Embryonic facial prominence (tissue), 1 donor: ENCODE results near the gene RRAS2.

ENCODE experiments used
- DNase-seq: peaks from one replicate; pipeline ENCODE4 v3.0.0-alpha.2; 2016; ENCODE audit errors: extremely low spot score

The RRAS2 gene

GRCh38 chr11:14336507-14337503, 22.2 kb downstream of the RRAS2 start:
- no peak for DNase-seq

GRCh38 chr11:14335712-14336111, 23.3 kb downstream of the RRAS2 start:
- DNase-seq = no peak

DNA sequence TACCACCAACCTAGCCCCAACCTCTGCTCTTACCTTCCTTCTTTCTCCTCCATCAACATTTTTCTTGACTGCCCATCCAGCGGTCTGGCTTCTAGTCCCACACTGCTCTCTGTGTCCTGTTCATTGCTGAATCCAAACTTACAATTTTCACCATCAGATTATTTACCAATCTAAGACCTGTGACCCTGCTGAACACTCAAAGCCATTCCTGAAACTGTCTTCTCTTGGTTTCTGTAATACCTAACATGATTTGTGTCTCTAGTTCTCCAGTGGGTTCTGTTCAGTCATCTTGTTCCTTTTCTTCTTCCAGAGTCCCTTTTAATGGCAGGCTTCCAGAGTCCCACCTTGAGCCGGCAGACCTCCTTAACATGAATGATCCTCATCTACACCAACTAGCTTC, 24.1 kb downstream of the RRAS2 start:
- no peak for DNase-seq

DNA sequence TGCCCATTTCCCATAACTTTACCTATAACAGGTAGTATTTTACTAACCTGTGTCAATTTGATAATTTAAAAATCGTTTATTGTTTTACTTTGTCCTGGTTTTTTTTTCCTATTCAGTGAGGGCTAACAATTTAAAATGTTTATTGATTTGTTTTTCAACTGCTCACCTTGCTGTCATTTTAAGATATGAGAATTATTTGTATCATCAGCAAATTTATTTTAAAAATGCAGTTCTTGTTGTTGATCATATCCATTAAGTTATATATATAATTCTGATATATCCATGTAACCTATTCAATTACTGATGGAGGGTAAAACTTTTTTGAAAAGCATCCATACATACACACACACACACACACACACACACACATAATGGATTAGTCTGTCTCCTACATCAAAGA, 24.8 kb downstream of the RRAS2 start:
- no peak for DNase-seq

DNA sequence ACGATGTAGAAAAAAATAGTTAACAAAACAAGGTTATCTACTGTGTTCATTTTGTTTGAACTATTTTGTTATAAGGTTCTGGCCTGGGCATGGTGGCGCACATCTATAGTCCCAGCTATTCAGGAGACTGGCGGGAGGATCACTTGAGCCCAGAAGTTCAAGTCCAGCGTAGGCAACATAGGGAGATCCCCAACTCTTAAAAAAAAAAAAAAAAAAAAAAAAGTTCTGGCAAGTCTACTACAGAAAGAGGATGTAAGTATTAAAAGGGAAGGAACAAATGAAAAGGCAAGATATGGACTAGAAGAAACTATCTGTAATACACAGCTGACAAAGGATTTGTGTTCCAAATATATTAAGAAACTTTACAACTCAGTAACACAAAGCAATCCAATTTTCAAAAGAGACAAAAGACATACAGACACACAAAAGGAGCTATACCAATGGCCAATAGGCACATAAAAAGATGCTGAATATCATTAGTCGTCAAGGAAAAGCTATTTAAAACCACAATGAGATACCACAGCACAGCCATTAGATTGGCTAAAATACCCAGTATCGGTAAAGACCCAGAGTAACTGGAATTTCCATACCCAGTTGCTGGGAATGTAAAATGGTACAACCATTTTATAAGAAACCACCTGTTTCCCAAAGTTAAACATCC, 27.4 kb downstream of the RRAS2 start:
- no peak for DNase-seq

GRCh38 chr11:14330881-14331280, 28.1 kb downstream of the RRAS2 start:
- DNase-seq = no peak

GRCh38 chr11:14329702-14330101, 29.3 kb downstream of the RRAS2 start:
- DNase-seq = no peak

- no peak for DNase-seq
Measured at GRCh38 chr11:14327116-14327515, 31.9 kb downstream of the RRAS2 start.

- DNase-seq = no peak
Measured at GRCh38 chr11:14323118-14323676, 35.8 kb downstream of the RRAS2 start.

DNA sequence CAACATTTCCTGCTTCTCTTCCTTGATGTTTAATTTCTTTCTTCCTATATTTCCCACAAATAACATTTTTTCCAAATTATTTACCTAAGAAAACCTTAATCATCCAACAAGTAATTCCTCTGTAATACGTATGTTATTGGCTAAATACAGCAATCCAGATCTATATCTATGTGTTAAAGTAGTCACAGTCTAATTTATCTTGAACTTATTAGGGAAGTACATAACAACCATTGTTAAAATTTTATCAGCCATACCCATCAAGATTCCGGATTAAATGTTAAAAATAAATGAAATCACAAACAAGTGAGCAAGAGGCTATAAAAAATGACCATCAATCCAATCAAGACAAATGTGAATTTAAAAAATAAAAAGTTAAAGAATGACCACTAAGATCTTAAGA, 36.5 kb downstream of the RRAS2 start:
- no peak for DNase-seq

GRCh38 chr11:14320020-14320419, 39.0 kb downstream of the RRAS2 start:
- DNase-seq = no peak

DNA sequence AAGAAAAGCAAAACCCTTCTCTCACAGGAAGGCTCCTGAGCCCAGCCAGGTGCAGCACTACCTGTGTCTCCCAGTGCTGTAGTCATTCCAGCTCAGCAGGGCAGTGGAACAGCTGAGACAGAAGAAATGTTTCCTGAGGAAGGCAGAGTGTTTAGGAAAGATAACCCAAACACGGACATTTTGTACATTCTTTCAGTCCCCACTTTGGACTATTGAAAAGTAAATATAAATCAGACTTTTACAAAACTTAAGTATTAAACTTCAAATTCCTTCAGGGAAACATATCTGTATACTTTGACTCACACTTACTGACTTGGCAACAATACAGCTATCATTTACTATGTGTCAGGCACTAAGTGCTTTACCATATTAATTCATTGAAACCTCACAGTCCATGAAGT, 40.4 kb downstream of the RRAS2 start:
- DNase-seq = no peak

DNA sequence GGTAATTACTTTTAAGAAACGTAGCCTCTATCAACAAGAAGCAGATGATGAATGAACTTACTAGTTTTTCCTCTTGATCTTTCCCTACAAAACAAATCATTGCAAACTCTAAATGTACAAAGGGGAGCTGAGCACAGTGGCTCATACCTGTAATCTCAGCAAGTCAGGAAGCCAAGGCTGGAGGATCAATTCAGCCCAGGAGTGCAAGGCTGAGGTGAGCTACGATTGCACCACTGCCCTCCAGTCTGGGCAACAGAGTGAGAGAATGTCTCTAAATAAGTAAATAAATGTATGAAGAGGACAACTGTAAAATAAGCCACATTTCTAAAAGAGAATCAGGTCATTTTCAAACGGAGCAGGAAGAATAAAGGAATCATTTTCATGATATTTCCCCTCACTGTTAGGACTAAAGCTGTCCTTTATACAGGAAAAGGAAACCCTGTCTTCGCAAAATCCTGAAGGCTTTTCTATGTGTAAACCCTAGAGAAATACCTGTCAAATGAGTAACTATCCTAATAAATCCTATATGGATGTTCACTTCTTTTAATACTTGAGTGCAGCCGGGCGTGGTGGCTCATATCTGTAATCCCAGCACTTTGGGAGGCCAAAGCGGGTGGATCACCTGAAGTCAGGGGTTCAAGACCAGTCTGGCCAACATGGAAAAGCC, 41.2 kb downstream of the RRAS2 start:
- no peak for DNase-seq

DNA sequence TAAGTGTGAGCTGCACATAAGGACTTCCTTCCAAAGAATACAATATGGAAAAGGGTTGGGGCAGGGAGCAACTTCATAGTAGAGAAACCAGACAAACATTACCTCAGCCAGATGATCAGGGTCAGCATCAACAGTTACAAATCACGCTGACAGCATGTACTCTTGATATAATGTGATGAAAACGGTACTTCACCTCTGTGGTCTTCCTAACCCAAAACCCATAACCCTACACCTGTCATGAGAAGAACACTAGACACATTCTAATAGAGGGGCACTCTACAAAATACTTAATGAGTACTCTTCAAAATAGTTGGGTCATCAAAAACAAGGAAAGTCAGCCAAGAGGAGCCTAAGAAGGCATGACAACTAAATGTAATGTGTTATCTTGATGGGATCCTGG, 43.9 kb downstream of the RRAS2 start:
- no peak for DNase-seq

GRCh38 chr11:14314127-14314526, 44.9 kb downstream of the RRAS2 start:
- no peak for DNase-seq

- no peak for DNase-seq
Measured at GRCh38 chr11:14312736-14313438, 46.1 kb downstream of the RRAS2 start.

- DNase-seq = no peak
Measured at GRCh38 chr11:14310679-14311078, 48.3 kb downstream of the RRAS2 start.

DNA sequence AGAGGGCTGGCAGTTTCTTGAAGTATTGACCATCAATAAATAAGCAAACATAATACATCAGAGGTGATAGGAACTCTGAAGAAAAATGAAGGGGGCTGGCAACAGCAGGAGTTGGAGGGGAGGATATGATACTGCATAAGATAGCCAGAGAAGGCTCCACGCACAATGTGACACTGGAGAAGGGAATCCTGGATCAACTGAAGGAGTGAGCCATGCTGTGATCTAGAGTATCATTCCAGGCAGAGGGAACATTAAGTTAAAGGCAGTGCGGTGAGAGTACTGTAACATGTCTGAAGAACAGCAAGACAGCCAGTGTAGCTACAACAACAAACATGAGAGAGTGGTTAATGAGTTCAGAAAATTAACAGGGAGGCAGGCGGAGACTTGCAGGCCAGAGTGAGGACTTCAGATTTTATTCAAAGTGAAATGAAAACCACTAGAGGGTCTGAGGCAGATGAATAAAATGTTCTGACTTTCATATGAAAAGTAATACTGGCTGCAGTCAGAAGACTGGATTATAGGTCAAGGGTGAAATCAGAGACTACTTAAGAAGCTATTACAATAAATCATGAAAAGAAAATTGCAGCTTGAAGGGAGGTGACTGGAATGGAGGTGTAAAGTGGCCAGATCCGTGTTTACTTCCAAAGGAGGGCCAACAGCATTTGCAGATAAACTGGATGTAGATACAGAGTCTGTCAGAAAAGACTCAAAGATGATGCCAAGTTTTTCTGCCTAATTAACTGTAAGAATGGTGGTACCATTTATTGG, 49.4 kb downstream of the RRAS2 start:
- no peak for DNase-seq

DNA sequence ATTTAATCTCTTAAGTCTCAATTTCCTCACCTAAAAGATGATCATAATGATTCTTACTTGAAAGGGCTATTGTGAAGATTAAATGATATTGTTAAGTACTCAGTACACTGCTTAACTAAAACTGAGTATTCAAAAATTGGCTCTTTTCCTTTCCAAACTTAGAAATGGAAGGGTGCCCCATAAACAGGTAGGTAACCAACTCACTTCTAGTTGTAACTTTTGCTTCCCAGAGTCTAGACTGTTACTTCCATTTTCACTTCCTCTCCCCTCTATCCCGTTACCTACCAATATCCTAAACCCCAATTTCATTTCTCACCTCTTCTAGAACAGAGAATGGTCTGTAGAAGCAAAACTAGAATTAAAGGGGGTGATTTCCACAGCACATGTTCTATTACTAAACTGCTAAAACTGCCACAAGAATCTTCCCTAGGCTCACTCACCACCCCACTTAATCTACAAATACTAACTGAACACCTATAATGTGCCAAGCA, 50.0 kb downstream of the RRAS2 start:
- no peak for DNase-seq

DNA sequence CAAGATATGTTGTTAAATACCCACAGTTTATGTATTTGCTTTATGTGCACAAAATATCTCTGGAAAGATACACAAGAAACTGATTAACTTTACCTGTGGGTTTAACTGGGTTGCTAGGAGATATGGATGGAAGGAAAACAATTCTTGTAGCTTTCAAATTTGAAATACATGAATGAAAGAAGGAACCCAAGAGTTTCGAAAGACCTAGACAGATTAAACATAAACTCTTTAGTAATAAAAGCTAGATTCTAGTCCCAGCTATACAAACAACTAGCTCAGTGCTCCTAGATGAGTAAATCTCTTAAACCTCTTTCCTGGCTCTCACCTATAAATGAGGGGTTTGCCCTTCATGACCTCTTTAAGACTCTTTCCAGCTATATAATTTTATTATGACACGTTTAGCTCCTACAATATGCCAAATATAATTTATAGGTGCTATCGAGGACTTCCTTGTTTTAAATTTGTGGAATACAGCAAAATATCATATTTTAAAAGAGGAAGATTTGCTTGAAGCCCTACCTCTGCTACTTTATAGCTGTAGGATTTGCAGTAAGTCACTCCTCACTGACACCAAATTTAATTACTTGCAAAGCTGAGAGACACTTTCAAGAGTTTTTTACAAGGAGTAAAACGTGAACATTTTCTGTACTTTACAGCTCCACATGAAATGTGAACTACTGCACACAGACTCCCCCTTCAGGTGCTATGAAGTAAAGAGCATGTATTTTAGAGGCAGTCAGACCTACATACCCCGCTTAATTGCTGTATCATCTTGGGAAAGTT, 50.7 kb downstream of the RRAS2 start:
- DNase-seq = no peak
